C4-2B (cell line): Measurements from ENCODE around the gene PRODH.

Experiments
- CTCF ChIP-seq: fragments of 450-650 bp; conservative IDR thresholded peaks from 2 replicates; pipeline ENCODE4 v1.5.1; 2017; ENCODE audit warnings: mild to moderate bottlenecking
- ZFX ChIP-seq: fragments of 450-650 bp; IDR thresholded peaks from 2 replicates; pipeline ENCODE4 v1.6.1; 2017

- TF ChIP-seq CTCF (no peak), ZFX (no peak)
Measured at GRCh38 chr22:18970948-18971315, 34.8 kb upstream of the PRODH start.
